HG03108 (cell line): ENCODE results near the gene LY9.
A peak's percentile ranks its signal among the peaks of the same experiment; 100 is the strongest.
"Not testable (repeated sequence)": the region's sequence is repeated elsewhere in the genome, so short reads cannot be mapped to it uniquely, and the experiment has no call there.

Experiments used
- ATAC-seq: cut with Tn5 transposase; IDR thresholded peaks from one replicate; pipeline ENCODE4 v1.9.1; 2021; ENCODE audit warnings: moderate library complexity; ENCODE audit not compliant: unreplicated experiment

Gene LY9

DNA sequence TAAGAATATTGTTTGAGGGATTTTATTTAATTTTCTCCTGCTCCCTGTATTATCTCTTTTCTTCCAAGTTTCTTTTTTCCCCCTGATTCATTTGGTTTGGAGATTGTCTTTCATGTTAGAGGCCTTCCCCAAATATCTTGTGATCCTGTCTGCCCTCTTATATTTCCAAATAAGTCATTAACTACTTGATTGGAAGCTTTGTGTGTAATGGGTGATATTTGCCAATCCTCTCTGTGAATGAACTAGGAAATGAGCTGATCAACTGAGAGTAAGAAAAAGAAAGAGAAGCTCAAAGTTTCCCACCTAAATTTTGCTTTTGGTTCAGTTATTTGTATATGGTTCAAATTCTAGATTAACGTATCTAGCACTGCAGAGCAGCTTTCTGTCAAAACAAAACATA lies 23.6 kb upstream of the LY9 start:
- ATAC-seq: no peak

DNA sequence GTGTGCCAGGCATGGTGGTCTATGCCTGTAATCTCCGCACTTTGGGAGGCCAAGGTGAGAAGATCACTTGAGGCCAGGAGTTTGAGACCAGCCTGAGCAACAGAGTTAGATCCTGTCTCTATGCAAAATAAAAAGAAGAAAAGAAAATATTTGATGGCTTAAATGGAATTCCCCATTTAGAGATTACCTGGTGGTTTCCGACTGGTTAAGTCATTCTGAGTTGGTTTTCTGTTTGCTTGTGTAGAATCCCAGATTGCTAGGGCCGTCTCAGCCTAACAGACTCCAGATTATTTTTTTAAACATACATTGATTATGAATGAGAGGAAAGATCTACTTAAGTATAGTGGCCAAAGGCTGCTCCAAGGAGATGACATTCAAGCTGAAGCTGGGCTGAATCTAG lies 22.9 kb upstream of the LY9 start:
- no peak for ATAC-seq

DNA sequence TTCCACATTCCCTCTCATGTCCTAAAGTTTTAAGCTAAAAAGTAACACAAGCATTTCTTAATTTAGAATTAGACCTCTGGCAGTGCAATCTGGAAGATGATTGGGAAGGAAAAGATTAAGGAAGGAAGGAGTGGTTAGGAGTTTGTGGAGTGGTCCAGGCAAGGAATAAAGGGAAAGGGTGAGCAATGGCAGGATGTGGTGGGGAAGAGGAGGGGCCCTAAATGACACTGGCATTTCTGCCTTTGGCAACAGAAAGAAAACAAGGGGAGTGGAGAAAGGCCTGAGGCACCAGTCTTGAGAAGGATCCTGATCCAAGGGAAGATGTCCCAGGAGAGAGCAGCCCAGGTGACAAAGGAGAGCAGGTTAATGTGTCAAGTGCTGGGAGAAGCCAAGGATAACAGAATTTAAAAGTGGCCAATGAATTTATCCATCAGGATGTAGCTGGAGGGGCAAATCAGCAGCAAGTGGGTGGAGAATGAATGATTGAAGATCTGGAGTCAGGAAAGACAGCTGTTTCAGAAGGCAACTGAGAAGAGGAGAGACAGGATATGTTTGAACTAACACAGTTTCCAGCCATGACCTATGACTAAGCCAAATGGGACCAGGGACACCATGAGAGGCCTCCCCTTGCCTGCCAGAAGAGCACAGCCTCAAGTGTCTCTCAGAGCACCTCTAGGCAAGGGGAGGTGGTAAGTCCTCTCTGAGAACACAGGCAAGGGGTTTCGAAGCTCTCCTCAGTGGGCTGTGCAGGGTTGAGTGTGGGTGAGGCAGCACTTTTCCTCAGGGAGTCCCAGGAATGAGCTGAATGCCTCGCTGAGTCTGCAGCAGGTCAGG lies 20.9 kb upstream of the LY9 start:
- ATAC-seq: no peak

DNA sequence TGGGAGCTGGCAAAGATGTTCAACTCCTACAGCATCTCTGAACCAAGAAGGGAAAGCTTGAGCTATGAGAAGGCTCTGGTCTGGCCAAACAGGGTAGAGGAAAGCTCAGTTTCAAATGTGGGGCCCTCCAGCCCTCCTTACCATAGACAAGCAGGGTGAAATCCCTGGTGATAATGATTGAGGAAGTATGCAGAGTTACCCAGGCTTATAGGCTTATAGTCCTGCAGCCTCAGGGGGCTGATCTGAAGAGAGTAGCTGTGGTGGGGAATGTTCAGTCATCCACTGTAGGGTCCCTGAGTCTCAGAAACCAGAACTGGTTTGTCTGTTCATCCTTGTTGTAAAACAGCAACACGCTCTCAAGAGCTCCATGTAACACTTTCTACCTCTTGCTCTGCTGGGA lies 19.8 kb upstream of the LY9 start:
- peak; percentile 45 for ATAC-seq

DNA sequence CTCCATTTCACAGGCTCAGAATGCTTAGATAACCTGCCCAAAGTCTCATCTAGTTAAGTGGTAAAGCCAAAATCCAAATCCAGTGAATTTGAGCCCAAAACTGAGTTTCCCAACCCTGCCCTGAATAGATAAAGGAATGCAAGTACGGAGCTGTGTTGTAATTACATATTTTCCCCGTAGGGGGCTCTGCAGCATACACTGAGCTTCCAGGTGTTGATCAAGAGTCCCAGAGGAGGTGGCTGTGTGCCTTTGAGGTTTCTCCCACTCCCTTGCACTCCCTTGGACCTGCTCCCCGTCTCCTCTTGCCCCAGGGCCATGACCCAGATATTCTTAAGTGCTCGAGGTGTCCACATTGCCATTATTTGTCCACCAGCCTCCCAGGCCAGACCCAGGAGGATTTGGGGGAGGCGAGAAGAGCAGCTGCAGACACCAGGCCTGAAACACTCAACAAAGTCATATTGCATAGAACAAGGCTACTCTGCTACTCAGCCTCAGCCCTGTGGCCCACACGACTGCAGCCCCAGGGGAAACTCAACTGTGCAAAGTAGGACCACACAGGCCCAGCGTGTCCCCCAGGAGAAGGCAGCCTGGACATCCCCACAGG lies 18.4 kb upstream of the LY9 start:
- no peak for ATAC-seq

DNA sequence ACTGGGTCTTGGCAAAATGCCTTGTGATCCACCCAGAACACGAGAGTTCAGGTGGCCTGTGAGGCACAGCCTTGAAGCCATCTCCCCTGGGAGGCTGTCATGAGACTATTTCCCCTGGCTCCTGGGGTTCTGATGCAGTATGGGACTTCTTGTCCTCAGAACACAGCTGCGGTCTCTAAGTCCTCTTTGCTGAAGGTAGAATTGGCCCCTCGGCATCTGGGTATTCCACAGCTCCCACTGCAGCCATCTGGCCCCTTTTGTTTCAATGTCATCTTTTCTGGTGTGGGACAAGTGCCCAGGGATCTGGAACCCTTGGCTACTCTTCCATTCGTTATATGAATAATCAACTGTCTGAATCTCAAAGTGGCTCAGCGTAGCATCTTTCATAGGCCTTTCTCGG lies 17.0 kb upstream of the LY9 start:
- no peak for ATAC-seq

DNA sequence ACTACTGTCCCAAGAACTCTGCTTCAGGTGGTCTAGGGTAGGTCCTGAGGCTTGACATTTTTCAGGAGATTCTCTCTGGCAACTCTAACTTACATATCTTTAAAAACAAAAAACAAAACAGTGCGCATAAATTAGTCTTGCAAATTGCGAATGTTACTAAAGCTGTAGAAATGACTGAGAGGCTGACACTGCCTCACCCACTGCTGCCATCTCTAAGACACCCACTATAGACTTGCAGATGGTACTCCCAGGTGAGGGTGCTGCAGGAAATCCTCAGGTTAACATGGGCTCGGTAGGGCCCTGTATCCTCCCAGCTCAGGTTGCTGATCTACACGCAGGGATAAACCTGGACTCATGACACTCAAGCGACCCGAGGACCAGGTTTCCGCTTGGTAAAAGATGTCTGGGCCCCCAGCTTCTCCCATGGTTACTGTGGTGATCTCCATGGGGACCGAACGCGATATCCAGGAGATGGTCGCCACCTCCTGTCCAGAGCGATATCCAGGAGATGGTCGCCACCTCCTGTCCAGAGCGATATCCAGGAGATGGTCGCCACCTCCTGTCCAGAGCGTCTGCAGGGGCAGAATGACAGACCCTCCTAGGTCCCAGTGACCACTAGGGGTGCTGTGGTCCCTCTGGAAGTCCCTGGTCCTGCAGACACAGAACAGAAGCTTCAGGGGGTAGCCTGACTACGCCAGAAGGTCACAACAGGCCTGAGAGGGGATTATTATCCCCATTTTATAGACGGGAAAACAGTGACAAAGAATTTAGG lies 16.2 kb upstream of the LY9 start:
- no peak for ATAC-seq

DNA sequence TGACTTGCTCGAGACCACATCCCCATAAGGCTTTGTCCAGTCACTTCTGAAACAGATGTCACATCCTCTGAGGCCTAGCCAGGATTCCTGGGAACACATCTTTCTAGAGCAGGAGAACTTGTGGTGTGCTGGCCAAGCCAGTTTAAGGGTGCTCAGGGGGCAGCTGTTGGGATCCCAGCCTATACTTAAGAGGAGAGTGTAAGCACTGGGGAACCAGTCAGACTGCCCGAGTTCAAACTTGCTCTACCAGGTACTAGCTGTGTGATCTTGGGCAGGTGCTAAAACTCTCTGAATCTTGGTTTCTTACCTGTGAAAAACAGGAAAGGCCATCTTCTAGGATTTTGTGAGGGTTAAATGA lies 15.6 kb upstream of the LY9 start:
- ATAC-seq: no peak

DNA sequence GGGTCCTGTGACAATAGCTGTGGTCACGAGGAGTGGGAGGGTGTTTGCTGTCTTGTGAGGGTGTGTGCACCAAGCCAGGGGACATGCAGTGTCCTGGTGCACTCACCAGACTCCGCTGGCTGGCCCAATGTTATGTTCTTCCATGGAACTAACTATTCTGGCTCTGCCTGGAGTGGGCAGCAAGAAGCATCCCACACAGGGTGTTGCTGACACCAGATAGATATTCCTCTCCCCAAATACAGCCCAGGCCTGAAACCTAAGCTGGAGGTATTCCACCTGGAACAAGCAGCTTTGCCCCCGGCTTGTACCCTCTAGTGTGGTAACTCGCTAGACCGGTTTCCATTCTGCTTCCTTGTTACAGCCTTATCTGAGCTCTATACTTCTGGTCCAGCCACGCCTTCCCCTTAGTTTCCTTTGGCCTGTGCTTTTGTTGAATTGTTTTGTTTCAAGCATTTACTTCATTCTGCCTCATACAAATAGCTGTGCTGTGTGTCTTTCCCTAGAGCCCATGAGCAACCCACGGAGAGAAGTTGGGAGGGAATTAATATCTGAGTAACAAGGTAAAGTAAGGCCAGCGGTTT lies 14.7 kb upstream of the LY9 start:
- ATAC-seq: no peak

DNA sequence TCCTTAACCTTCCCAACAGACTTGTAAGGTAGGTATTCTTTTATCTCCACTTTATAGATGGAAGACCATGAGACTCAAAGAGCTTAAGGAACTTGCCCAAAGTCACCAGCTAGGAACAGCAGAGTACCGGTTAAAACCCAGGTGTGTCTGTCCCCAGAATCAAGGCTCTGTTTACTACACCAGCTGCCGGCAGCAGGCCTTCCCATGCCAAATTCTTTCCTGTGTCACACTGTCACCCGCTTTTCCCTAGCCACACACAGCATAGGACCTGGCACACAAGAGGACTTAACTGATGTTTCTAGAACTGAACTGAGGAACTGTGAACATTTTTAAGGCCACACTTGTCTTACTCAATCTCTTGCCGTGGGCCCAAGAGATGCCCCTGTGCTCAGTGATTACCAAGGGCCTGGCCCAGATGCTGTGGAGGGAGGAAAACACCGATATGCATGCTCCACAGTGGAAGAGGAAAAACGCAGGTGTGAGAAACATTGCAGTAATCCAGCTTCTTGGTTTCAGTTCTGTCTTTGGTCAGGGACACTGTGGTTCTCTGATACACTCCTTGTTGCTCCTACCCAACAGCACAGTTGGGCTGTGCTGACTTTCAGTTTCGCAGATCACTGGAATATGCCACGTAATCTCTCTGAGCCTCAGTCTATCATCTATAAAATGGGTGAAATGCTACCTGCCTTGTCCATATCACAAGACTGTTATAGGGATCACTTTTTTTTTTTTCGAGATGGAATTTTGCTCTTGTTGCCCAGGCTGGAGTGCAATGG lies 13.9 kb upstream of the LY9 start:
- ATAC-seq: peak; percentile 80

DNA sequence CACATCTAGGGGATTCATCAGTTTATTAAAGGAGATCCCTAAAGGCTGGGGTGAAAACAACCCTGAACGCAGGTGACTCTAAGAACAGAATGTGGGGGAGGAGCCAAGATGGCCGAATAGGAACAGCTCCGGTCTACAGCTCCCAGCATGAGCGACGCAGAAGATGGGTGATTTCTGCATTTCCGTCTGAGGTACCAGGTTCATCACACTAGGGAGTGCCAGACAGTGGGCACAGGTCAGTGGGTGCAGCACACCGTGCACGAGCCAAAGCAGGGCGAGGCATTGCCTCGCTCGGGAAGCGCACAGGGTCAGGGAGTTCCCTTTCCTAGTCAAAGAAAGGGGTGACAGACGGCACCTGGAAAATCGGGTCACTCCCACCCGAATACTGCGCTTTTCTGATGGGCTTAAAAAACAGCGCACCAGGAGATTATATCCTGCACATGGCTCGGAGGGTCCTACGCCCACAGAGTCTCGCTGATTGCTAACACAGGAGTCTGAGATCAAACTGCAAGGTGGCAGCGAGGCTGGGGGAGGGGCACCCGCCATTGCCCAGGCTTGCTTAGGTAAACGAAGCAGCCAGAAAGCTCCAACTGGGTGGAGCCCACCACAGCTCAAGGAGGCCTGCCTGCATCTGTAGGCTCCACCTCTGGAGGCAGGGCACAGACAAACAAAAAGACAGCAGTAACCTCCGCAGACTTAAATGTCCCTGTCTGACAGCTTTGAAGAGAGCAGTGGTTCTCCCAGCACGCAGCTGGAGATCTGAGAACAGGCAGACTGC lies 12.8 kb upstream of the LY9 start:
- not testable (repeated sequence) for ATAC-seq

DNA sequence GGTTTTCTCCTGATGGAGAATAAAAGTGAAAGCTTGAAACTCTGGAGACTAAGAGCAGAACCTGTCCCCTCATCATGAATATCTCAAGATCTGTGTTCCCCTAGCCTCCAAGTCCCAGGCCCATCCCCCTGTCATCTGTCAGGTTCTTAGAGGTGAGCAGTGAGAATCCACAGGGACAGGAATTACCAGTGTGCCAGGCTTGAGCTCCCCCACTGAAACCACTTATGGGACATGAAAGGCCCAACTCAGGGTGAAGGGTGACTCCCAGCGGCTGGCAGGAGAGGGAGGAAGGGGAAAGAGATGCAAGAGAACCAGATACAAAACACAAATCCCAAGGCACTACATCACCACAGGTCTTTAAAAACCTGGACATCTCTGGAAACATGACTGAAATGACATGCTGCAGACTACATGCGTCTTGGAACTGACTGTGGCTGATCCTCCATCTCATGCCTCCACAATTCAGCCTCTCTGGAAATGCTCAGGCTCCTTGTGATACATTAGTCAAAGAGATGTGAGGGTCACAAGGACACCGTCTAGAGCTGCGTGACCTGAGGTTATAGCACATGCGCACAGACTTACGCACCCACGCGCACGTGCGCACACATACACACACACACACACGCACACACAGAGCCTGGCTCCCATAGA lies 6.8 kb upstream of the LY9 start:
- peak; percentile 6 for ATAC-seq

DNA sequence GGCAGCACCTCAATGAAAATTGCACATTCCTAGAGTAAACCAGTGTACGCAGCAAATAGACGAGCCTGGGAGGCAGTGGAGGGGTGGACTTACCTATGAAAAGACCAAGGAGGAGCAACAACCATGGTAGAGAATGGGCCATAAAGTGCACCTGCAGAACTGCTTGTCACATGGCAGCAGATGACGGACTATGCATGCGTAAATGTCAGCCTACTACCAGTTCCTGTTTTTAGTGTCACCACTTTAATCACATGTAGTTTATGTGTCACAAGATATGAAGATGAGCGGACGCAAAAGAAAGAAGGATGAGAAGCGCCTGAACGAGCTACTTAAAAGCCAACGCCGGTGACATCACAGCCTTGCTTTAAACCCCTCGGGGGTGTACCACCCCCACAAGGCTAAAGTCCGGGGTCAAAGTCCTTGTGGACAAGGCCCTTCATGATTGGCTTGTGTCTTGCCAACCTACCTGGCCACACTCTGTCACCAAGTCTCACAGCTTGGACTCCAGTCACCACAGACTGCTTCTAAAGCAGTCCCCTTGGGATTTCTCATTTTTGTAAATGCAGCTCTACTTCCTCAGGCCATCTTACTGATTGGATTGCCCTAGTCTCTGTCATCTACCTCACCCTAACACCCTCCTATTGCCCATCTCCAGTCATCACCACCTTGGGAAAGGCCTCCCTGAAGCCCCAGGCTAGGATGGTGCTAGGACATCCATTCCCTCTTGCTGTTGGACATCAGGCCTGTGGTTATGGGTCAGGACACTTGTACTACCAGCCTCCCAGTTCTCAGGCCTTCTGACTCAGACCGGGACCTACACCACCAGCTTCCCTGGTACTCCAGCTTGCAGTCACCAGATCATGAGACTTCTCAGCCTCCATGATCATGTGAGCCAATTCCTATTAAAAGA lies 6.0 kb upstream of the LY9 start:
- peak; percentile 85 for ATAC-seq

DNA sequence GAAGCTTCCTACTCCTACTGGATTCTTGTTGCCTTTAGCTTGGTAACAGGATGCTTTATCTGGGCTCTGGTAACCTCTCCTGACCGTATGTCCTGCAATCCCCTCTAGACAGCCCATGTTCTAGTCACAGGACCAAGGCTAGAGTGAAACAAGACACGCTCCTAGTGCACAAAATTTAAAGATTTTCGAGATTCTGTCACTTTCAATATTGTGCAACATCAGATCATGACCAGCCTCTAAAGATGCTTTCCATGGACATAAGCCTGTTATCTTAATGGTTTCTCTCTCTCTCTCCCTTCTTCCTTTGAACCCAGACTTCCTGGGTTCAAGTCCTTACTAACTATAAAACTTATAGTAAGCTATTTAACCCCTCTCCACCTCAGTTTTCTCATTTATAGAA lies 1.6 kb upstream of the LY9 start:
- no peak for ATAC-seq

DNA sequence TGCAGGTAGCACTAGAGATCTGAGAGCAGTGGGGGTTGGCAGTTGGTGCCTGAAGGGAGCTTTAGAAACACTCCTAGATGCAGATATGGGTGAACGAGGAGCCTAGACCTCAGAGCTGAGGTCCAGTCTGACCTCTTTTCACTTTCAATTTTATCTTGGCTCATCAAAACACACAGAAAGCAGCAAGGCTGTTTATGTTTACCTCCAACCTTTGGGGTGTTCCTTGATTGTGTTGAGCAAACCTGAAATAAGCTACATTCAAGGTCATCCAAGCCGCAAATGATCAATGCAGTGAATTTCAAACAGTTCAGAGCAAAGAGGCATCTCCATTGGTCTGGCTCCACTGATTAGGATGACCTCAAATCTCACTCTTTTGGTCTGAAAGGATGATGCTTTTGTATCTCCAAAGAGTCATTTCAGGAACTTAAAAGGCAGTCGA lies 1.3 kb downstream of the LY9 start:
- ATAC-seq: no peak

DNA sequence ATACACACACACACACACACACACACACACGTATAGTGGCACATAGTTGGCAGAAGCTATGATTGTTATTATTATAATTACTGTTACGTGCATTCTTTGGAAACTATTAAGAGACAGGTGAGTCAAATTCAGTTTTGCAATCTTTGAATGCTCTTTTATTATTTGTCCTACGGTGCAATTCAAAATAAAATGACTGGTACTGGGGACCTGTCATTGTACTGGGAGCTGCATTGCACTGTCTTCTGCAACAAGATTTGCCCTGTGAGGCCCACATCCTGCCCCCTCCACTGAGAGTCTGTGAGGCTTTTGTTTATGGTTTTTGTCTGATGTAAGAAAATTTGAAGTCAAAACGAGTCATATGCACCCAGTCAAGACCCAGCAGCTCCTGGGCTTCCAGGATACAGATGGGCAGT lies 1.9 kb downstream of the LY9 start:
- ATAC-seq: peak; percentile 25

DNA sequence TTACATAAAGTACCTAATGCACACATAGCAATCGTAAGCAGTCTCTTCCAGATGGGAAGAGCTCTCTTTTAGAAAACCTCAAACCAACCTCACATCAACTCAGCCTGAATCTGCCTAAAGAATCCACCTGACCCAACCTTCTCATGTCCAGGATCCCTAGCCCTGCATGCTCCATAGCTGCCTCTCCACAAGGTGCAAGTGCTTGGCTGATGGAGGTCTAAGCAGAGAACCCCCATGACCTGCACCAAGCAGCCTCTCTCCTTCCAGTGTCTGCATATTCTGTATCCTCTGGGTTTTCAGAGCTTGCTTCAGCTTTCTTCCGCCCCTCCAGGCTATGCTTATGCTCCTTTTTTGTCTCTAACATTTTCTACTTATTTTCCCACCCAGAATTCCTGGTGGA lies 2.5 kb downstream of the LY9 start:
- ATAC-seq: no peak

DNA sequence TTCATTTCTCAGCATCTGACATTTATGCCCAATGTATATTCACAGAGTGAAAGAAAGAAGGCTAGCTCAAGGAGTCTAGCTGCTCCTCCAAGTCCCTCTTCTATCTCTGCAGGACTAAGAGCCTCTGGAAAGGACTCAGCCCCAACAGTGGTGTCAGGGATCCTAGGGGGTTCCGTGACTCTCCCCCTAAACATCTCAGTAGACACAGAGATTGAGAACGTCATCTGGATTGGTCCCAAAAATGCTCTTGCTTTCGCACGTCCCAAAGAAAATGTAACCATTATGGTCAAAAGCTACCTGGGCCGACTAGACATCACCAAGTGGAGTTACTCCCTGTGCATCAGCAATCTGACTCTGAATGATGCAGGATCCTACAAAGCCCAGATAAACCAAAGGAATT lies 3.7 kb downstream of the LY9 start:
- no peak for ATAC-seq

DNA sequence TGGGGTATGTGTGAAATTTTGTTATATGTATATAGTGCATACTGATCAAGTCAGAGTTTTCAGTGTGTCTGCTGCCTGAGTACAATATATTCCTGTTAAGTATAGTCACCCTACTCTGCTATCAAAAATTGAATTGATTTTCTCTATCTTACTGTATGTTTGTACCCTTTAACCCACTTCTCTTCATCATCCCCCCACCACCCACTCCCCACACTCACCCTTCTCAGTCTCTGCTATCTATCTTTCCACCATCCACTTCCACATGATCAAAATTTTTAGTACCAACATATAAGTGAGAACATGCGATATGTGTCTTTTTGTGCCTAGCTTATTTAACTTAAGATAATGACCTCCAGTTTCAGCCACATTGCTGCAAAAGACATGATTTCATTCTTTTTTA lies 4.2 kb downstream of the LY9 start:
- no peak for ATAC-seq
